Measurements from ENCODE around the gene STXBP2.

The STXBP2 gene
- total RNA-seq, result 5.0 to 11.5 reads per million in 2 experiments

GRCh38 chr19:7636691-7637373 is at the start of gene STXBP2:
Gene STXBP2, plus strand, starts transcription at chr19:7637110. Its CDS starts 40 bp downstream, at chr19:7637150.
- DNase-seq (ENCODE audit: low read depth), result peak; percentile 92

GRCh38 chr19:7589822-7590221 is 47.1 kb upstream of the STXBP2 start:
- no peak for DNase-seq (ENCODE audit: low read depth)

DNA sequence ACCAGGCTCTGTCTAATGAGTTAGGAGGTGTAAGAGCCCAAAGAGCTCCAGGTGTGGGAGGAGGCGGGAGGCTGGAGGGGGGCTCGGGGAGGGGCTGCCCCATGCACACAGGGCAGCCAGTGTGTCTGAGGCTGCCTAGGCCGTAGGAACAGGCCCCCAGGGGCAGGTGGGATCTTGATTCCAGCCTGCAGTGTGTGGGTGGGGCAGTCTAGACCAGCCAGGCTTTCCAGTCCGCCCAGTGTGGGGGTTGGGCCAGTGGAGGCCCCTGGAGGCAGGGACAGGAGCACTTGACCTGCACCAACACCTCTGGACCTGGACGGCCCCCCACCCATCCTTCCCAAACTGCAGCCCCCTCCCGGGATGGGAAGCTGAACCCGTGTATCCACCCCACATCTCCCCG is 46.7 kb upstream of the STXBP2 start:
- DNase-seq (ENCODE audit: low read depth), result no peak

- DNase-seq (ENCODE audit: low read depth), result no peak
These were observed 41.3 kb upstream of the STXBP2 start, which contains the start of gene CAMSAP3 for GRCh38 chr19:7595466-7596133. Gene CAMSAP3, plus strand, starts transcription at chr19:7595863. Its CDS starts 140 bp downstream, at chr19:7596003.

- DNase-seq (ENCODE audit: low read depth), result no peak
These were observed 40.5 kb upstream of the STXBP2 start for GRCh38 chr19:7596211-7596937.

DNA sequence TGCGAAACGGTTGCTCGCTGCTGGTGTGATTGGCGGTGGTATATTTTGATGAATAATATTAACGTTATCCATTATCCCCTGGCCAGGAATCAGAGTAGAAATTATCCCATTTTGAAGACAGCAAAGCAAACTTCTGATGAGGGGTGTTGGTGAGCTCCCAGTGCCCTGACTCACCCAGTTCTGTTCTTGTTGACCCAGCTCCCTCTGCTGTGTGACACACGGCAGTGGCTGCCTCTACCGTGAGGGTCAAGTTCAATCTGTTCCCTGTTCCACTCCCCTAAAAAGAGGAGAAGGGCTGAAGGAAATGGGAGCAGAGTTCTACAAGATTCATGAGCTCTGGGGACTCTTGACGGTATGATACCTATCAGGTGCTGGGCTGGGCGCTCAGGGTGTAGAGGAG is 39.2 kb upstream of the STXBP2 start:
- DNase-seq (ENCODE audit: low read depth), result no peak

- DNase-seq (ENCODE audit: low read depth), result no peak
These were observed 38.7 kb upstream of the STXBP2 start for GRCh38 chr19:7598180-7598579.

- no peak for DNase-seq (ENCODE audit: low read depth)
These were observed 36.2 kb upstream of the STXBP2 start for GRCh38 chr19:7600721-7601120.

GRCh38 chr19:7602240-7602934 is 34.5 kb upstream of the STXBP2 start:
- no peak for DNase-seq (ENCODE audit: low read depth)

DNA sequence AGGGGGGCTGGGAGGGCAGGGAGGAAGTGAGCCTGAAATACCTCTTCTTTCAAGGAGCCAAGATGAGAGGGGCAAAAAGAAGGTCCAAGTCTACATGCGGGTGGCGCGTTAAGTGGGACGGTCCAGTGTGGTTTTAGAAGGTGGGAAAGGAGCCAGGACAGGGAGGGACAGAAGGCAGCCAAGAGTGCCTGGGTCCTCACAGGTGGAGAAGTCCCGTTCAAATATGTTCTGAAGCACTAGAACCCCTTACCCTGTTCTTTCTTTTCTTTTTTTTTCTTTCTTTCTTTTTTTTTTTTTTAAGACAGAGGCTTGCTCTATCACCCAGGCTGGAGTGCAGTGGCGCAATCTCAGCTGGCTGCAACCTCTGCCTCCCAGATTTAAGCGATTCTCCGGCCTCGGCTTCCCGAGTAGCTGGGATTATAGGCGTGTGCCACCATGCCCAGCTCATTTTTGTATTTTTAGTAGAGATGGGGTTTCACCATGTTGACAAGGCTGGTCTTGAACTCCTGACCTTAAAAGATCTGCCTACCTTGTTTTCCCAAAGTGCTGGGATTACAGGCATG is 33.9 kb upstream of the STXBP2 start:
- no peak for DNase-seq (ENCODE audit: low read depth)

DNA sequence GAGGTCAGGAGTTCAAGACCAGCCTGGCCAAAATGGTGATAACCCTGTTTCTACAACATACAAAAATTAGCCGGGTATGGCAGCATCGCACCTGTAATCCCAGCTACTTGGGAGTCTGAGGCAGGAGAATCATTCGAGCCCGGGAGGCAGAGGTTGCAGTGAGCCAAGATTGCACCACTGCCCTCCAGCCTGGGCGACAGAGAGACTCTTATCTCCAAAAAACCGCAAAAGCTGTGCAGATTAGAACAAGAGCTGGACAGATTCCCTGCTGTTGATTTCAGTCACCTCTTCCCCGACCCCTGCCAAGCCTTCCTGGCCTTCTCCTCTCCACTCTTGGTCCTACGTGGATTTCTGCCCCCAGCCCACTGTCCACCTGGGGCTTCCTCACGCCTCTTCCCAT is 33.0 kb upstream of the STXBP2 start:
- no peak for DNase-seq (ENCODE audit: low read depth)

- no peak for DNase-seq (ENCODE audit: low read depth)
These were observed 31.3 kb upstream of the STXBP2 start for GRCh38 chr19:7605490-7606222.

DNA sequence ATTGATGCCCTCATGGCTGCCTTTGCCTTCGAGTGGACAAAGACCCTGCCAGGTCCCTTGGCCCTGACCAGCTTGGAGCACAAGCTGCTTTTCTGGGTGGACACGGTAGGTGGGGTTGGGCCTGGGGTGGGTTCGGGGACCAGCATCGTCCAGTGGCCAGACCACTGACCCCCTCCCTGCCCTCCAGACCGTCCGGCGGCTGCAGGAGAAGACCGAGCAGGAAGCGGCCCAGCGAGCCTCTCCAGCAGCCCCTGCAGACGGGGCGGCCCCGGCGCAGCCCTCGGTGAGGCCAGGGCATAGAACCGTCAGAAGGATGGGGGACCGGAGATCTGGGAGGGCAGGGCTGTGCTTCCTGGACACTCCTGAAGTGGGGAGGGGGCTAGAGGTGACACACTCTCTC is 30.6 kb upstream of the STXBP2 start:
- no peak for DNase-seq (ENCODE audit: low read depth)

DNA sequence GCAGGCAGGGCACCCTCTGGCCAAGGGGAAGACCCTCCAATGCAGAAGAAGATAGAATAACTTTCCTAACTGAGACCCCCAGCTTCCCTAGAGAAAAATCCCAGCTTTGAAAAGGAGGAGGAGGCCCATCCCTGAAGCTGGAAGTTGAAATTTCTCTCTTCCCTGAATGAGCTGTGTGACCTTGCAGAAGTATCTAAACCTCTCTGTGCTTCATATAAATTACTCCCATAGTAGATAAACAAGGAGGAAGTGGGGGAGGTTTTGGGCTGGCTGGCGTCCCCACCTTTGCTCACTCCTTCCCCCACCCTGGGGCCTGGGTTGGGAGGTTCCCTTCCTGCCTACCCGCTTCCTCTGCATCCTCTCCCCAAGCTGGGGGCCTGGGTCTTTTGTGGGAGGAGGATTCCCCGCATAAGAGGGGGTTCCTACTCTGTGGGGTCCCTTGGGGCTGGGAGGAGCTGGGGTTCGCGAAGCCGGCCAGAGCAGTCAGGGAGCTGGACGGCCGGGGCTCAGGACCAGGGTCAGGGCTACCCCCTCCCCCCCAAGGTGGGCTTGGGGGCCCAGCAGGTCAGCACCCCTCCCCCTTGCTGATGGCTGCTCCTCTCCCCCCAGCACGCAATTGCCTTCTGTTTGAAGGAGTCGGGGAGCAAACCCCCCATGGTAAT is 29.6 kb upstream of the STXBP2 start:
- DNase-seq (ENCODE audit: low read depth), result no peak

DNA sequence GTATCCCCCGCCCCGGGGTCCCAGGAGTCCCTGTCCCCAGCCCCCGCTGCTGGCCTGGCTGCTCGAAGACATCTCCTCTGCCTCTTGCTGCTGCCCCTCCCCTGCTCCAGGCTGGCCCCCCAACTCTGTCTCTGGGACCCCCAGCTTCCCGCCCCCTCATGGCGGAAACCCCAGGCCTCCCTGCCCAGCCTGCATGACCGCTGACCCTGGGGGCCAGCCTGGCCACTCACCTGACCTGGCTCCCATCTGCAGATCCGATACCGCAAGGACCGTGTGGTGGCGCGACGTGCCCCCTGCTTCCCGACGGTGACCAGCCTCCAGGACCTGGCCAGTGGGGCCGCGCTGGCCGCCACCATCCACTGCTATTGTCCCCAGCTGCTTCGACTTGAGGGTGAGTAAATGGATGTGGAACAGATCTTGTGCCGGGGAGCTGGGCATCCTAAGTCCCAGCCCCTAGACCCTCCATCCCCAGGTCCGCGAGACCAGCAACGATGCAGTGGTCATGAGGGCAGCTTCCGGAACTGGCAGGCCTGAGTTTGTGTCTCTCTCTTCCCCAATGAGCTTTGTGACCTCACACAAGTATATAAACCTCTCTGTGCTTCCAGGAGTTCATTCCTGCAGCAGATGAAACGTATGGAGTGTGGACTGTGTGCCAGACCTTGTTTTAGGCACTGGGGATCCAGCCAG is 28.9 kb upstream of the STXBP2 start:
- no peak for DNase-seq (ENCODE audit: low read depth)

- DNase-seq (ENCODE audit: low read depth), result no peak
These were observed 26.2 kb upstream of the STXBP2 start for GRCh38 chr19:7610491-7611240.

GRCh38 chr19:7611541-7612279 is 25.2 kb upstream of the STXBP2 start:
- DNase-seq (ENCODE audit: low read depth), result no peak
